PC-9 (cell line): ENCODE results near the gene MTOR. TPM values are rescaled to one million over a fixed set of nuclear protein-coding genes. Genes with fewer than 3 reads are reported as not detected.
"Not testable (repeated sequence)": the region's sequence is repeated elsewhere in the genome, so short reads cannot be mapped to it uniquely, and the experiment has no call there.

Source experiments
- BruUV-seq: library from RNA; stranded (reverse); fragments of 400-500 nt; replicated peaks from 2 replicates; lab custom pipeline; 2021; lab: Mats Ljungman, UMichigan
- CTCF ChIA-PET: fragments of 300-600 bp; sonication (Branson Sonifier 250); formaldehyde crosslinking; loops from one replicate; lab custom pipeline; 2022; ENCODE audit warnings: antibody characterized with exemption; lab: Charles Lee
- POLR2A ChIA-PET: fragments of 300-600 bp; sonication (Branson Sonifier 250); formaldehyde crosslinking; loops from one replicate; lab custom pipeline; 2022; ENCODE audit warnings: antibody characterized with exemption; ENCODE audit not compliant: unreplicated experiment; lab: Charles Lee
- DNase-seq, 2 experiments: peaks; one replicate each; pipeline versions ENCODE4 v3.0.0 to v3.0.0-alpha.2; 2015 to 2022; ENCODE audit warnings: mixed read lengths in 1 of 2
- H2AFZ ChIP-seq: fragments of 200-600 bp; sonication (generic); 2 replicates; pipeline ENCODE4 v1.8.1; 2017; ENCODE audit warnings: antibody characterized with exemption
- H3F3A ChIP-seq: fragments of 200-600 bp; sonication (generic); 2 replicates; pipeline ENCODE4 v1.8.1; 2017; ENCODE audit warnings: antibody characterized with exemption, mild to moderate bottlenecking, low read depth; ENCODE audit not compliant: insufficient read depth
- H3K27ac ChIP-seq: fragments of 200-600 bp; sonication (generic); 2 replicates; pipeline ENCODE4 v1.6.1; 2016; ENCODE audit warnings: mixed run types
- H3K27me3 ChIP-seq: fragments of 200-600 bp; sonication (generic); 2 replicates; pipeline ENCODE4 v1.6.1; 2016; ENCODE audit warnings: low read depth, mixed run types; ENCODE audit not compliant: insufficient read depth
- H3K36me3 ChIP-seq: fragments of 200-600 bp; sonication (generic); 2 replicates; pipeline ENCODE4 v1.6.1; 2016; ENCODE audit warnings: low read depth, mixed run types
- H3K4me1 ChIP-seq: fragments of 200-600 bp; sonication (generic); replicated peaks from 2 replicates; pipeline ENCODE4 v1.6.1; 2016; ENCODE audit warnings: mixed run types; ENCODE audit not compliant: insufficient read depth
- H3K4me2 ChIP-seq: fragments of 200-600 bp; sonication (generic); 2 replicates; pipeline ENCODE4 v1.6.1; 2017; ENCODE audit warnings: mixed run types
- H3K4me3 ChIP-seq: fragments of 200-600 bp; sonication (generic); 2 replicates; pipeline ENCODE4 v1.6.1; 2016; ENCODE audit warnings: mixed run types
- H3K79me2 ChIP-seq: fragments of 200-600 bp; sonication (generic); 2 replicates; pipeline ENCODE4 v1.6.1; 2017; ENCODE audit warnings: low read depth, mixed run types
- H3K9me2 ChIP-seq: fragments of 200-600 bp; sonication (generic); 2 replicates; pipeline ENCODE4 v1.8.1; 2017; ENCODE audit warnings: mild to moderate bottlenecking; ENCODE audit not compliant: insufficient read depth
- H3K9me3 ChIP-seq: fragments of 200-600 bp; sonication (generic); 2 replicates; pipeline ENCODE4 v1.8.1; 2016; ENCODE audit warnings: low read depth; ENCODE audit not compliant: insufficient read depth
- H4K20me1 ChIP-seq: fragments of 200-600 bp; sonication (generic); 2 replicates; pipeline ENCODE4 v1.8.1; 2017; ENCODE audit not compliant: insufficient read depth
- CTCF ChIP-seq: fragments of 200-600 bp; sonication (generic); conservative IDR thresholded peaks from 2 replicates; pipeline ENCODE4 v1.6.1; 2017; ENCODE audit warnings: mixed run types, antibody characterized with exemption, mild to moderate bottlenecking, moderate library complexity
- EZH2 ChIP-seq: fragments of 200-600 bp; sonication (generic); IDR thresholded peaks from 2 replicates; pipeline ENCODE4 v1.8.0; 2017; ENCODE audit warnings: antibody characterized with exemption, low read depth
- intact Hi-C: fragments of 100-400 bp; cut with micrococcal nuclease; formaldehyde crosslinking; loops from one replicate; pipeline ENCODE4 v1.10.0; 2022; ENCODE audit not compliant: unreplicated experiment
- total RNA-seq: library from RNA; stranded (reverse); gene quantifications from 2 replicates; pipeline ENCODE4 v1.2.3, GENCODE V29; 2021

The MTOR gene
- total RNA-seq, 1 experiment from 2014 or later = 37.4 TPM

- no peak overlapping the region for H3K4me3 ChIP-seq
- H3K4me2 ChIP-seq = no peak overlapping the region
- no peaks in the 10 kb centered on the region for H3K9me3 ChIP-seq
- CTCF ChIA-PET = no interaction called here
- H2AFZ ChIP-seq = no peak overlapping the region
- H3K4me1 ChIP-seq = no peaks in the 10 kb centered on the region
- H3K9me2 ChIP-seq = no peaks in the 10 kb centered on the region
- H3K79me2 ChIP-seq = no peaks in the 10 kb centered on the region
- H3K36me3 ChIP-seq = no peaks in the 10 kb centered on the region
- no peaks in the 10 kb centered on the region for H4K20me1 ChIP-seq
- no peak overlapping the region for H3K27ac ChIP-seq
- no peaks in the 10 kb centered on the region for H3F3A ChIP-seq
- TF ChIP-seq EZH2 (no peak), CTCF (no peak)
- no peak for DNase-seq
- POLR2A ChIA-PET = no interaction called here
- no TSS peak for BruUV-seq
- intact Hi-C loops = no loop called here
- H3K27me3 ChIP-seq = no peaks in the 10 kb centered on the region
These were observed 36.8 kb upstream of the MTOR start for GRCh38 chr1:11299225-11299574.

GRCh38 chr1:11298390-11299224 lies 36.3 kb upstream of the MTOR start:
- Histone ChIP-seq H3K9me3 (no peaks in the 10 kb centered on the region), H2AFZ (no peak overlapping the region), H3K9me2 (no peaks in the 10 kb centered on the region), H3K4me3 (no peak overlapping the region), H3K36me3 (no peaks in the 10 kb centered on the region), H4K20me1 (no peaks in the 10 kb centered on the region), H3K4me2 (no peak overlapping the region), H3K79me2 (no peaks in the 10 kb centered on the region), H3K27ac (no peak overlapping the region), H3F3A (no peaks in the 10 kb centered on the region), H3K27me3 (no peaks in the 10 kb centered on the region), H3K4me1 (no peaks in the 10 kb centered on the region)
- CTCF ChIA-PET = no interaction called here
- no peak for DNase-seq
- POLR2A ChIA-PET = no interaction called here
- intact Hi-C loops = no loop called here
- TF ChIP-seq EZH2 = no peak
- TF ChIP-seq CTCF = no peak
- no TSS peak for BruUV-seq

GRCh38 chr1:11297774-11298173 lies 35.4 kb upstream of the MTOR start:
- H3K9me3 ChIP-seq, BruUV-seq, H3F3A ChIP-seq, H4K20me1 ChIP-seq, H3K27me3 ChIP-seq, H3K4me2 ChIP-seq, H3K27ac ChIP-seq, intact Hi-C loops, CTCF ChIA-PET, DNase-seq, H2AFZ ChIP-seq, H3K9me2 ChIP-seq, H3K4me3 ChIP-seq, POLR2A ChIA-PET, H3K36me3 ChIP-seq, H3K4me1 ChIP-seq, H3K79me2 ChIP-seq: not testable (repeated sequence)

- no peak for DNase-seq
- intact Hi-C loops = no loop called here
- Histone ChIP-seq H3F3A (no peaks in the 10 kb centered on the region), H4K20me1 (no peaks in the 10 kb centered on the region), H3K79me2 (no peaks in the 10 kb centered on the region), H3K4me3 (no peak overlapping the region), H3K36me3 (no peaks in the 10 kb centered on the region), H3K4me1 (no peaks in the 10 kb centered on the region), H3K4me2 (no peak overlapping the region), H3K9me3 (no peaks in the 10 kb centered on the region), H3K27ac (no peak overlapping the region), H3K9me2 (no peaks in the 10 kb centered on the region), H2AFZ (no peak overlapping the region), H3K27me3 (no peaks in the 10 kb centered on the region)
- TF ChIP-seq EZH2 = no peak
- no peak for TF ChIP-seq CTCF
- no TSS peak for BruUV-seq
- ChIA-PET POLR2A (no interaction called here), CTCF (no interaction called here)
These were observed 33.6 kb upstream of the MTOR start for GRCh38 chr1:11295905-11296304.
